Measurements from ENCODE around the gene TMSB10. TPM values are rescaled to one million over a fixed set of nuclear protein-coding genes. Genes with fewer than 3 reads are reported as not detected.

Gene TMSB10
- total RNA-seq, 1 experiment from 2014 or later: 2,488 TPM

DNA sequence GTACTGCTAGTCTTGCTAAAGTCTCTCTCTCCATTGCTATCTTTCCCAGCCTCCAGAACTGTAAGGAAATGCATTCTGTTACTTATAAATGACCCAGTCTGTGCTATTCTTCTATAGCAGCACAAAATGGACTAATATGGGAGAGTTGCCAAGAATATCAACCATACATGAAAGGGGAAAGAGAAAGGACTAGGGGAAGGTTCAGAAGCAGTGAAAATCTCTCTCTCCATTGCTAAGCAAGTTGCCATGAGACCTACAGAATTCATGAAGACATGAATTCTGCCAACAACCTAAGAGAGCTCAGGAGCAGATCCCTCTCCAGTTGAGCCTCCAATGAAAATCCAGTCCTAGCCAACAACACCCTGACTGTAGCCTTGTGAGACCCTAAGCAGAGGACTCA lies 21.0 kb upstream of the TMSB10 start:
- CTCF ChIA-PET: no interaction called here

DNA sequence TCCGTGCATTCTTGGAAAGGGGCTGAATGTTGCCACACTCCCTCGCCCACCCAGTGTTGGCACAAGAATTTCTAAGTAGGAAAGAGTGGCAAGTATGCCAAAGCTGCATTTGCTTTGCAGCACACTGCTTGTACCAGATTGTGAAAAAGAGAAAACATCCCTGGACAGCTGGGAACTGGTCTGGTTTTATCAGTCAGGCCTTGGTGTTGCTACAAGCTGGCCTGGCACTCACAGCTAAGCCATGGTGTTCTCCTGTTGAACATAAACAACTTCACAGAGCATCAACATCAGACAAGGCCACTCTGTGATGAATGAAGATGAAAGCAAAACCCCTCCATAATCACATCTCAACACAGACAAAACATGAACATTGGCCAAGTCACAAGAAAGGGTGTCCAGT lies 20.3 kb upstream of the TMSB10 start:
- CTCF ChIA-PET: no interaction called here
- BruUV-seq (replicated peaks): no TSS peak
- H3K4me3 ChIP-seq (ENCODE audit: low read depth, low read length, poor library complexity, severe bottlenecking): no peak overlapping the region
- H3K27me3 ChIP-seq (replicated peaks; ENCODE audit: insufficient read depth, low read depth, low read length, poor library complexity): peaks cover 32% of the 10 kb centered on the region
- peaks cover 17% of the 10 kb centered on the region for H3K4me1 ChIP-seq (ENCODE audit: insufficient read depth, low read length, poor library complexity, severe bottlenecking)
- POLR2A ChIA-PET (ENCODE audit: low non-redundant PET): no interaction called here
- DNase-seq (ENCODE audit: low spot score): no peak
- H3K27ac ChIP-seq (ENCODE audit: low read depth, low read length, poor library complexity, severe bottlenecking): no peak overlapping the region
- TF ChIP-seq, protein P1, sequence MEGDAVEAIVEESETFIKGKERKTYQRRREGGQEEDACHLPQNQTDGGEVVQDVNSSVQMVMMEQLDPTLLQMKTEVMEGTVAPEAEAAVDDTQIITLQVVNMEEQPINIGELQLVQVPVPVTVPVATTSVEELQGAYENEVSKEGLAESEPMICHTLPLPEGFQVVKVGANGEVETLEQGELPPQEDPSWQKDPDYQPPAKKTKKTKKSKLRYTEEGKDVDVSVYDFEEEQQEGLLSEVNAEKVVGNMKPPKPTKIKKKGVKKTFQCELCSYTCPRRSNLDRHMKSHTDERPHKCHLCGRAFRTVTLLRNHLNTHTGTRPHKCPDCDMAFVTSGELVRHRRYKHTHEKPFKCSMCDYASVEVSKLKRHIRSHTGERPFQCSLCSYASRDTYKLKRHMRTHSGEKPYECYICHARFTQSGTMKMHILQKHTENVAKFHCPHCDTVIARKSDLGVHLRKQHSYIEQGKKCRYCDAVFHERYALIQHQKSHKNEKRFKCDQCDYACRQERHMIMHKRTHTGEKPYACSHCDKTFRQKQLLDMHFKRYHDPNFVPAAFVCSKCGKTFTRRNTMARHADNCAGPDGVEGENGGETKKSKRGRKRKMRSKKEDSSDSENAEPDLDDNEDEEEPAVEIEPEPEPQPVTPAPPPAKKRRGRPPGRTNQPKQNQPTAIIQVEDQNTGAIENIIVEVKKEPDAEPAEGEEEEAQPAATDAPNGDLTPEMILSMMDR (conservative IDR thresholded peaks at IDR 0.05; ENCODE audit: low read depth, low read length): no peak
- TF ChIP-seq EZH2 (IDR thresholded peaks at IDR 0.05; ENCODE audit: borderline replicate concordance, low read depth, low read length, poor library complexity, severe bottlenecking): no peak
- H3K9me3 ChIP-seq (ENCODE audit: low read depth, low read length, poor library complexity, severe bottlenecking): no peaks in the 10 kb centered on the region
- H3K36me3 ChIP-seq (ENCODE audit: insufficient read depth, low read length, poor library complexity, severe bottlenecking): no peaks in the 10 kb centered on the region
- intact Hi-C loops (cut with micrococcal nuclease; ENCODE audit: unreplicated experiment): no loop called here

More for the DNA sequence above, 21.0 kb upstream of the TMSB10 start:
- no TSS peak for BruUV-seq (replicated peaks)
- Histone ChIP-seq H3K27ac (ENCODE audit: low read depth, low read length, poor library complexity, severe bottlenecking) (no peak overlapping the region), H3K27me3 (replicated peaks; ENCODE audit: insufficient read depth, low read depth, low read length, poor library complexity) (peaks cover 39% of the 10 kb centered on the region), H3K36me3 (ENCODE audit: insufficient read depth, low read length, poor library complexity, severe bottlenecking) (no peaks in the 10 kb centered on the region), H3K4me1 (ENCODE audit: insufficient read depth, low read length, poor library complexity, severe bottlenecking) (peaks cover 18% of the 10 kb centered on the region), H3K4me3 (ENCODE audit: low read depth, low read length, poor library complexity, severe bottlenecking) (no peak overlapping the region), H3K9me3 (ENCODE audit: low read depth, low read length, poor library complexity, severe bottlenecking) (no peaks in the 10 kb centered on the region)
- intact Hi-C loops (cut with micrococcal nuclease; ENCODE audit: unreplicated experiment): loop anchor here (5.0 kb wide), 1 partner anchor 392 kb away; no protein-coding TSS in a partner anchor
- no peak for DNase-seq (ENCODE audit: low spot score)
- POLR2A ChIA-PET (ENCODE audit: low non-redundant PET): no interaction called here
- TF ChIP-seq, protein P1 (conservative IDR thresholded peaks at IDR 0.05; ENCODE audit: low read depth, low read length): no peak
- TF ChIP-seq EZH2 (IDR thresholded peaks at IDR 0.05; ENCODE audit: borderline replicate concordance, low read depth, low read length, poor library complexity, severe bottlenecking): no peak

DNA sequence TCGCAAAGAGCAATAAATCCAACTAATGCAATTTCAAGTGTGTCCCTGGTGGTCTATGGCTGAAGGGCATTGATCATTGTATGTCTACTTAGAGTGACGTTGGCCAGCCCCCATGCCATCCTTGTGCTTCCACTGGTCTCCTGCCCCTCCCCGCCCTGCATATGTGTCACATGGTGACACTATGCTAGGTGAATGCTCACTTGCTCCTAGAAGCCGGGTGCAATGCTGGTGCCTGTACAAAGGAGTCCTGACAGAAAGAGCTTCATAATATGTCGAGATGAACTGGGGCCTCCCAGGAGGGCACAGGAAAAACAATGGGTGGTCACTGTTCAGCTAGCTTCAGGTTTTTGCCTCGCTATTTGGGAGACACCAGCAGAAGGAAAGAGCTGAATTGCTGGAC lies 18.7 kb upstream of the TMSB10 start:
- H3K27ac ChIP-seq (ENCODE audit: low read depth, low read length, poor library complexity, severe bottlenecking): no peak overlapping the region
- BruUV-seq (replicated peaks): no TSS peak
- no peak for DNase-seq (ENCODE audit: low spot score)
- no peaks in the 10 kb centered on the region for H3K9me3 ChIP-seq (ENCODE audit: low read depth, low read length, poor library complexity, severe bottlenecking)
- intact Hi-C loops (cut with micrococcal nuclease; ENCODE audit: unreplicated experiment): no loop called here
- POLR2A ChIA-PET (ENCODE audit: low non-redundant PET): no interaction called here
- no peaks in the 10 kb centered on the region for H3K36me3 ChIP-seq (ENCODE audit: insufficient read depth, low read length, poor library complexity, severe bottlenecking)
- TF ChIP-seq EZH2 (IDR thresholded peaks at IDR 0.05; ENCODE audit: borderline replicate concordance, low read depth, low read length, poor library complexity, severe bottlenecking): no peak
- TF ChIP-seq, protein P1 (conservative IDR thresholded peaks at IDR 0.05; ENCODE audit: low read depth, low read length): no peak
- peaks cover 15% of the 10 kb centered on the region for H3K27me3 ChIP-seq (replicated peaks; ENCODE audit: insufficient read depth, low read depth, low read length, poor library complexity)
- CTCF ChIA-PET: no interaction called here
- H3K4me1 ChIP-seq (ENCODE audit: insufficient read depth, low read length, poor library complexity, severe bottlenecking): peaks cover 2% of the 10 kb centered on the region
- H3K4me3 ChIP-seq (ENCODE audit: low read depth, low read length, poor library complexity, severe bottlenecking): no peak overlapping the region

Data from A673 (cell line).